Neuronal stem cell (in vitro differentiated cells): ENCODE measurements around the gene ACOT2.

Experiments used
- DNase-seq: peaks from one replicate; pipeline ENCODE4 v3.0.0-alpha.2; 2013; ENCODE audit warnings: low spot score
- H2AFZ ChIP-seq: one replicate; pipeline ENCODE4 v1.6.1; 2013; ENCODE audit warnings: mild to moderate bottlenecking, low read length, inconsistent platforms
- H2AK5ac ChIP-seq: 2 replicates; pipeline ENCODE4 v1.6.1; 2013; ENCODE audit warnings: low read depth, mild to moderate bottlenecking, inconsistent platforms, low read length, moderate library complexity, mixed read lengths
- H2BK120ac ChIP-seq: 2 replicates; pipeline ENCODE4 v1.6.1; 2013; ENCODE audit warnings: low read depth, mild to moderate bottlenecking, inconsistent platforms, low read length, moderate library complexity, mixed read lengths
- H2BK12ac ChIP-seq: one replicate; pipeline ENCODE4 v1.6.1; 2013; ENCODE audit warnings: low read length, inconsistent platforms
- H2BK15ac ChIP-seq: 2 replicates; pipeline ENCODE4 v1.6.1; 2013; ENCODE audit warnings: mild to moderate bottlenecking, low read length, inconsistent platforms, mixed read lengths
- H2BK5ac ChIP-seq: one replicate; pipeline ENCODE4 v1.6.1; 2013; ENCODE audit warnings: inconsistent platforms, mild to moderate bottlenecking, low read length, moderate library complexity
- H3K14ac ChIP-seq: one replicate; pipeline ENCODE4 v1.6.1; 2013; ENCODE audit warnings: low read length, inconsistent platforms
- H3K18ac ChIP-seq: 2 replicates; pipeline ENCODE4 v1.6.1; 2013; ENCODE audit warnings: low read length, inconsistent platforms
- H3K23ac ChIP-seq: 2 replicates; pipeline ENCODE4 v1.6.1; 2013; ENCODE audit warnings: low read depth, mild to moderate bottlenecking, mixed read lengths, low read length, inconsistent platforms; ENCODE audit not compliant: poor library complexity
- H3K27ac ChIP-seq: replicated peaks from 3 replicates; pipeline ENCODE4 v1.5.1; 2013; ENCODE audit warnings: low read length, inconsistent platforms
- H3K27me3 ChIP-seq, 3 experiments: 2 replicates each; pipeline ENCODE4 v1.6.1; 2013; ENCODE audit warnings: low read length in 3 of 3, mild to moderate bottlenecking in 2 of 3, inconsistent platforms in 1 of 3, low read depth in 1 of 3, mixed read lengths in 1 of 3, moderate library complexity in 1 of 3; ENCODE audit not compliant: control insufficient read depth in 3 of 3, insufficient read depth in 3 of 3
- H3K36me3 ChIP-seq, 2 donors: replicated peaks in 1 of 2; 2 replicates each; pipeline ENCODE4 v1.6.1; 2013; ENCODE audit warnings: low read length in 2 of 2; ENCODE audit not compliant: control insufficient read depth in 2 of 2, insufficient read depth in 2 of 2
- H3K4ac ChIP-seq: 2 replicates; pipeline ENCODE4 v1.6.1; 2013; ENCODE audit warnings: inconsistent platforms, mild to moderate bottlenecking, low read length, moderate library complexity
- H3K4me1 ChIP-seq, 2 donors: 1 replicate in 1 of 2; 2 replicates in 1 of 2; pipeline ENCODE4 v1.6.1; 2013; ENCODE audit warnings: low read length in 2 of 2, low read depth in 1 of 2; ENCODE audit not compliant: control insufficient read depth in 2 of 2, insufficient read depth in 1 of 2
- H3K4me2 ChIP-seq: one replicate; pipeline ENCODE4 v1.6.1; 2013; ENCODE audit warnings: mild to moderate bottlenecking, low read length, inconsistent platforms; ENCODE audit not compliant: insufficient read depth, poor library complexity, severe bottlenecking
- H3K4me3 ChIP-seq, 2 donors: 2 replicates each; pipeline ENCODE4 v1.5.1; 2013; ENCODE audit warnings: low read length in 2 of 2, mild to moderate bottlenecking in 2 of 2, inconsistent platforms in 1 of 2, moderate library complexity in 1 of 2
- H3K79me1 ChIP-seq: one replicate; pipeline ENCODE4 v1.6.1; 2013; ENCODE audit warnings: low read depth, mild to moderate bottlenecking, inconsistent platforms, low read length, moderate library complexity
- H3K9ac ChIP-seq: one replicate; pipeline ENCODE4 v1.6.1; 2013; ENCODE audit warnings: mild to moderate bottlenecking, low read depth, low read length, inconsistent platforms; ENCODE audit not compliant: poor library complexity
- H3K9me3 ChIP-seq, 2 donors: replicated peaks in 1 of 2; 2 replicates each; pipeline versions ENCODE3 to v1.6.1; 2013; ENCODE audit warnings: low read length in 2 of 2, mild to moderate bottlenecking in 2 of 2, inconsistent platforms in 1 of 2, low read depth in 1 of 2, mixed read lengths in 1 of 2, moderate library complexity in 1 of 2; ENCODE audit not compliant: control insufficient read depth in 2 of 2, insufficient read depth in 1 of 2
- H4K8ac ChIP-seq: one replicate; pipeline ENCODE4 v1.6.1; 2013; ENCODE audit warnings: low read depth, mild to moderate bottlenecking, inconsistent platforms, low read length, moderate library complexity
- H4K91ac ChIP-seq: one replicate; pipeline ENCODE4 v1.6.1; 2013; ENCODE audit warnings: low read length, low read depth, mild to moderate bottlenecking, inconsistent platforms; ENCODE audit not compliant: poor library complexity
- WGBS, 2 donors: extraction: QIAGEN DNeasy Blood & Tissue Kit; methylation state at CpG; one replicate each; pipeline ENCODE4 v1.1.7; 2013; ENCODE audit warnings: missing lambda C conversion rate in 2 of 2, mixed read lengths in 1 of 2; ENCODE audit not compliant: insufficient read length in 2 of 2, insufficient replicate concordance in 1 of 2; ENCODE audit errors: extremely low coverage in 2 of 2; 5-methylcytosine and 5-hydroxymethylcytosine counted together

Gene ACOT2

DNA sequence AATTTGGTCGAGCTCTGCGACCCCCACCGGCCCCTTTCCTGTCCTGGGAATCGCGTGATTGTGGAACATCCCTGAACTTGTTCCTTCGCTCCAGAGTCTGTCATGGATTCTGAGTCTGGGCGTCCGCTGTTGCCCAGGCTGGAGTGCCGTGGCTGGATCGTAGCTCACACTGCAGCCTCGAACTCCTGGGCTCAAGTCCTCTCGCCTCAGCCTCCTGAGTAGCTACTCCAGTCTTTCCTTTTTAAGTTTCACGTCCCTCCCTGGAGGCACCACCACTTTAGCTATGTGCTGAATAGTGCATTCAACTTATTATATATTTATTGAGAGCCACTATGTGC is 44.0 kb downstream of the ACOT2 start:
- Histone ChIP-seq H3K23ac (no peak overlapping the region), H4K8ac (no peak overlapping the region), H3K9ac (no peak overlapping the region), H3K27ac (no peak overlapping the region), H2AK5ac (no peak overlapping the region), H3K4me1 (peaks cover 2 to 5% of the 10 kb centered on the region in 2 donors), H3K18ac (peak overlapping the region; percentile 97), H3K4me3 (peak overlapping the region; percentile 71 to 95), H4K91ac (no peak overlapping the region), H2BK12ac (no peak overlapping the region), H2AFZ (peak overlapping the region; percentile 99), H3K36me3 (no peaks in the 10 kb centered on the region), H3K79me1 (no peaks in the 10 kb centered on the region), H3K14ac (peak overlapping the region; percentile 89), H3K4me2 (peak overlapping the region; percentile 80), H2BK120ac (no peak overlapping the region), H2BK15ac (peak overlapping the region; percentile 67), H3K27me3 (peaks cover 0 to 16% (median 12%) of the 10 kb centered on the region in 3 experiments), H2BK5ac (peak overlapping the region; percentile 39), H3K4ac (no peak overlapping the region), H3K9me3 (no peaks in the 10 kb centered on the region)
- WGBS, 2 donors, result no CpG with 5 or more reads among the region's 13 CpGs
- no peak for DNase-seq

DNA sequence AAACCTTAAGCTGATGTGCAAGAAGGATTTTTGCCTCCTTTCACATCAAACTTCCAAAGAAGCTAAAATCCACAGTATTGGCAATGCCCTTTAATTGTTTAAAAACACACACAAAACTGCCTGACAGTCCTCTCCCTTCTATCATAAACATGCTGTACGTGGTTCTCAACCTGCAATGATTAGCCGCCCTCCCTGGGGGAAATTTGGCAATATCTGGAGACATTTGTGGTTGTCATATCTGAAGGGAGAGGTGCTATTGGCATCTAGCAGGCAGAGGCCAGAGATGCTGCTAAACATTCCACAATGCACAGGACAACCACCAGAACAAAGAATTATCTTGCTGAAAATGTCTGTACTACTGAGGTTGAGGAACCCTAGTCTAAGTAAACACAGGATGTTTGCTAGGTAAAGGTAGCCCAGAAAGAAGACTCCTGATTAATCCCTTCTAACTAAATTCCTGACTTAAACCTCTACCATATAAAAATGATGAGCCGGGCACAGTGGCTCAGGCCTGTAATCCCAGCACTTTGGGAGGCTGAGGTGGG is 44.5 kb downstream of the ACOT2 start:
- Histone ChIP-seq H4K8ac (no peak overlapping the region), H3K4me3 (no peak overlapping the region), H2BK12ac (no peak overlapping the region), H2BK5ac (no peak overlapping the region), H3K4ac (no peak overlapping the region), H3K4me2 (no peak overlapping the region), H3K4me1 (peaks cover 2 to 5% of the 10 kb centered on the region in 2 donors), H3K79me1 (no peaks in the 10 kb centered on the region), H3K18ac (no peak overlapping the region), H3K36me3 (no peaks in the 10 kb centered on the region), H3K27ac (no peak overlapping the region), H3K9ac (no peak overlapping the region), H2BK15ac (no peak overlapping the region), H3K23ac (no peak overlapping the region), H2AFZ (no peak overlapping the region), H2AK5ac (no peak overlapping the region), H3K27me3 (peaks cover 0 to 19% (median 12%) of the 10 kb centered on the region in 3 experiments), H3K14ac (no peak overlapping the region), H3K9me3 (no peaks in the 10 kb centered on the region), H4K91ac (no peak overlapping the region), H2BK120ac (no peak overlapping the region)
- DNase-seq, result no peak
- WGBS, 2 donors, result no CpG with 5 or more reads among the region's 3 CpGs

DNA sequence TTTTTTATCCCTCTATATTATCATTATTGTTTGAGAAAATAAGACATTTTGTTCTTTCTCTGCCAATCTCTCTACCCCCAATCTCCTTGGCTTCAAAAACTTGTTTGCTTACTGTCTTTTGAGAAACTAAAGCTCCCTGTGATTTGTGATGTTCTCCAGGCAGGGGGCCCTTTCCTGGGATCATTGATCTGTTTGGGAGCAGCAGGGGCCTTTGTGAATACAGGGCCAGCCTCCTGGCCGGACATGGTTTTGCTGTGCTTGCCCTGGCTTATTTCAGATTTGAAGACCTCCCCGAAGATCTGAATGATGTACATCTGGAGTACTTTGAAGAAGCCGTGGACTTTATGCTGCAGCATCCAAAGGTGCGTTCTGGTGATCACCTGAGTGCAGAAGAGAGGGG is 47.8 kb downstream of the ACOT2 start:
- no peak for DNase-seq
- Histone ChIP-seq H2BK5ac (no peak overlapping the region), H3K36me3 (no peaks in the 10 kb centered on the region), H3K27ac (no peak overlapping the region), H3K4me3 (no peak overlapping the region), H2BK120ac (no peak overlapping the region), H3K4ac (no peak overlapping the region), H3K23ac (no peak overlapping the region), H2BK12ac (no peak overlapping the region), H3K4me2 (no peak overlapping the region), H4K91ac (no peak overlapping the region), H3K79me1 (no peaks in the 10 kb centered on the region), H2AK5ac (no peak overlapping the region), H3K4me1 (peaks cover 0 to 4% of the 10 kb centered on the region in 2 donors), H3K18ac (no peak overlapping the region), H3K9me3 (no peaks in the 10 kb centered on the region), H2BK15ac (no peak overlapping the region), H2AFZ (no peak overlapping the region), H3K27me3 (peaks cover 0 to 26% (median 12%) of the 10 kb centered on the region in 3 experiments), H3K14ac (no peak overlapping the region), H3K9ac (no peak overlapping the region), H4K8ac (no peak overlapping the region)
- WGBS, 2 donors, result no CpG with 5 or more reads among the region's 4 CpGs

DNA sequence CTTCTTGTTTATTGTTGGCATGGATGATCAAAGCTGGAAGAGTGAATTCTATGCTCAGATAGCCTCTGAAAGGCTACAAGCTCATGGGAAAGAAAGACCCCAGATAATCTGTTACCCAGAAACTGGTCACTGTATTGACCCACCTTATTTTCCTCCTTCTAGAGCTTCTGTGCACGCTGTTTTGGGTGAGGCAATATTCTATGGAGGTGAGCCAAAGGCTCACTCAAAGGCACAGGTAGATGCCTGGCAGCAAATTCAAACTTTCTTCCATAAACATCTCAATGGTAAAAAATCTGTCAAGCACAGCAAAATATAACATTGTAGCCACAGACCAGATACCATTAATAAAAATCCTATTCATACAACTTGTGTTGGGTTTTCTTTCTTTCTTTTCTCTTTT is 50.5 kb downstream of the ACOT2 start:
- Histone ChIP-seq H4K91ac (no peak overlapping the region), H3K27me3 (peaks cover 0 to 14% (median 0%) of the 10 kb centered on the region in 3 experiments), H2BK12ac (no peak overlapping the region), H3K14ac (no peak overlapping the region), H3K4me2 (no peak overlapping the region), H3K18ac (no peak overlapping the region), H2BK120ac (no peak overlapping the region), H2AK5ac (no peak overlapping the region), H3K79me1 (no peaks in the 10 kb centered on the region), H2BK5ac (no peak overlapping the region), H2BK15ac (no peak overlapping the region), H3K4me3 (no peak overlapping the region), H3K23ac (no peak overlapping the region), H4K8ac (no peak overlapping the region), H3K4ac (no peak overlapping the region), H3K4me1 (peaks cover 0 to 4% of the 10 kb centered on the region in 2 donors), H3K9me3 (peaks cover 0 to 3% of the 10 kb centered on the region in 2 donors), H3K27ac (no peak overlapping the region), H2AFZ (no peak overlapping the region), H3K36me3 (no peaks in the 10 kb centered on the region), H3K9ac (no peak overlapping the region)
- no peak for DNase-seq
- no CpG with 5 or more reads among the region's 1 CpG for WGBS, 2 donors
